Hematopoietic multipotent progenitor cell (in vitro differentiated cells): ENCODE data around the gene CMSS1. TPM values are rescaled to one million over a fixed set of nuclear protein-coding genes. Genes with fewer than 3 reads are reported as not detected.

Experiments
- small RNA-seq: library from RNA; depleted of rRNA; stranded (forward); fragments of <200 nt; gene quantifications from one replicate; pipeline ENCODE3, GENCODE V24; 2012
- total RNA-seq: library from RNA; depleted of rRNA; stranded (reverse); fragments of >200 nt; gene quantifications from one replicate; pipeline ENCODE4 v1.2.3, GENCODE V29; 2012

Gene CMSS1
- total RNA-seq, 1 donor, result 3.2 TPM

Small RNA genes within 50 kb of the gene (small RNA-seq; reads per million reads assigned to genes)
- not detected for gene MIR3921

Other genes with a start within 250 kb of the CMSS1 start
- not detected for gene COL8A1, start 179.3 kb upstream of the CMSS1 start, total RNA-seq